GM18502 (cell line): ENCODE results near the gene RNF112.

Experiments
- ATAC-seq: cut with Tn5 transposase; IDR thresholded peaks from one replicate; pipeline ENCODE4 v1.9.1; 2021; ENCODE audit warnings: mild to moderate bottlenecking; ENCODE audit not compliant: unreplicated experiment, poor library complexity

Gene RNF112

DNA sequence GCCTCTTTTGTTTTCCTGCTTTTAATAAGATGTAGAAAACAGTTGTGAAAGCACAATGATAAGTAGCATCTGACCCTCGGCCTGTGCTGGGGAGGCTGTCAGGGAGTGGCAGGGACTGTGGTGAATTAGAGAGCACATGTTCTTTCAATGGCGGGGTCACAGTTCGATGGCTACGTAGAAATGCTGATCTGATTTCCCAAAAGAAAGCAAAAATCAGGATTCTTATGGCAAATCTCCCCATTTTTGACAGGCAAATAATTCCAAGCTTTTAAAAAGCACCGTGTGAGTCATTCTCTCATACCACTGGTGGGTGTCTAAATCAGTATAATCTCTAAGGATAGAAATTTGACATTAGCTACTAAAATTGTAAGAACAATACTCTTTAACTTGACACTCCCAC lies 36.9 kb upstream of the RNF112 start:
- no peak for ATAC-seq

DNA sequence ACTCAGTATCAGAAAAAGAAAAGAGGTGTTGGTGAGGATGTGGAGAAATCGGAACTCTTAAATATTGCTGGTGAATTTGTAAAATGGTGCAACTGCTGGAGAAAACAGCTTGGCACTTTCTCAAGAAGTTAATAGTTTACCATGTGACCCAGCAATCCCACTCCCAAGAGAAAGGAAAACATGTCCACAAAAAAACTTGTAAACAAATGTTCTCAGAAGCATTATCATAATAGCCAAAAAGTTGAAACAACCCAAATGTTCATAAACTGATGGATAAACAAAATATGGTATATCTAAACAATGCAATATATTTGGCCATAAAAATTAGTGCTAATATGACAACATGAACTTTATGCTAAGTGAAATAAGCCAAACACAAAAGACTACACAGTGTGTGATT lies 35.3 kb upstream of the RNF112 start:
- no peak for ATAC-seq

DNA sequence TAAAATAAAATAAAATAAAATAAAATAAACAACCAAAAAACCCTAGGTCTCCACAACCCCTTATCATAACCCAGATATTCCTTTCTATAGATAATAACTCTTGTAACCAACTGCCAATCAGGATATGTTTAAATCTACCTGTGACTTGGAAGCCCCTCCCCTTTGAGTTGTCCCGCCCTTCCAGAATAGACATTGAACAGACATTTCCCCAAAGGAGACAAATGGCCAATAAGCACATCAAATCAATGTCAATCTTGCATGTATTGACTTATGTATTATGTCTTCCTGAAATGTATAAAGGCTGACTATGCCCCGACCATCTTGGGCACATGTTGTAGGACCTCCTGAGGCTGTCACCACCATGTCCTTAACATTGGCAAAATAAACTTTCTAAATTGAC lies 34.2 kb upstream of the RNF112 start:
- no peak for ATAC-seq

DNA sequence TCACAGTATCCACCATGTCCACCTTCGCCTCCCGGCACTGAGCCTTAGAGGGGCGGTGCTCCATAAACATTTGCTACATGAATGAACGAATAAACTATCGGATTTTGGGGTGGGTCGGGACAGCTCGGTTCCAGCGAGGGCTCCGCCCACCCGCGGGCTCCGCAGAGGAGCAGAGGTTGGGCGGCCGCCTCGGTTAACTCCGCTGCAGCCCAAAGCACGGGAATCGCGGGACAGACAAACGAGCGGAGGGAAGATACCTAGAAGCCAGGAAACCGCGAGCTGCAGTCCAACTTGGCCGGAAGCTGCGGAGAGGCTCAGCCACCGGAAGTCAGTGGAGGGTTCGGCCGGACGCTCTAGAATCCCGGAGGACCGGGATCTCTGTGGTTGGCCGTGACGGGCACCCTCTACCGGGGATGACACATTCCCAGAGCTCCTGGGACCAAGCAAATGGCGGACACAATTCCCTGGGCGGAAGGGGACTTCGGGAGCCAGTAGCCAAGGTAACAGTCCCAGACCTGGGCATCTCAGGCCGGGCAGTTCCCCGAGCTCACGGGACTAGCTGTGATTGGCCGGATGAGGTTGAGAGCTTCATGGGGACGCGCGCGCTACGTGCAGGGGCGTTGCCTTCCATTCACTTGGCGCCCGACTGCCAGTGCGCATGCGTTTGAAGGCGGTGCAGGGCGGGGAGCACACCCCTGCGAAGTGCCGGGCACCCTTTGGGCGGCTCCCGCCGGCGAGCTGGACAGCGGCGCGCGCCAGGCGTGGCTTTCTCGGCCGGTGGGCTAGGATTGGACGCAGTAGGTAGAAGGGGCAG lies 33.2 kb upstream of the RNF112 start:
- peak; percentile 92 for ATAC-seq

DNA sequence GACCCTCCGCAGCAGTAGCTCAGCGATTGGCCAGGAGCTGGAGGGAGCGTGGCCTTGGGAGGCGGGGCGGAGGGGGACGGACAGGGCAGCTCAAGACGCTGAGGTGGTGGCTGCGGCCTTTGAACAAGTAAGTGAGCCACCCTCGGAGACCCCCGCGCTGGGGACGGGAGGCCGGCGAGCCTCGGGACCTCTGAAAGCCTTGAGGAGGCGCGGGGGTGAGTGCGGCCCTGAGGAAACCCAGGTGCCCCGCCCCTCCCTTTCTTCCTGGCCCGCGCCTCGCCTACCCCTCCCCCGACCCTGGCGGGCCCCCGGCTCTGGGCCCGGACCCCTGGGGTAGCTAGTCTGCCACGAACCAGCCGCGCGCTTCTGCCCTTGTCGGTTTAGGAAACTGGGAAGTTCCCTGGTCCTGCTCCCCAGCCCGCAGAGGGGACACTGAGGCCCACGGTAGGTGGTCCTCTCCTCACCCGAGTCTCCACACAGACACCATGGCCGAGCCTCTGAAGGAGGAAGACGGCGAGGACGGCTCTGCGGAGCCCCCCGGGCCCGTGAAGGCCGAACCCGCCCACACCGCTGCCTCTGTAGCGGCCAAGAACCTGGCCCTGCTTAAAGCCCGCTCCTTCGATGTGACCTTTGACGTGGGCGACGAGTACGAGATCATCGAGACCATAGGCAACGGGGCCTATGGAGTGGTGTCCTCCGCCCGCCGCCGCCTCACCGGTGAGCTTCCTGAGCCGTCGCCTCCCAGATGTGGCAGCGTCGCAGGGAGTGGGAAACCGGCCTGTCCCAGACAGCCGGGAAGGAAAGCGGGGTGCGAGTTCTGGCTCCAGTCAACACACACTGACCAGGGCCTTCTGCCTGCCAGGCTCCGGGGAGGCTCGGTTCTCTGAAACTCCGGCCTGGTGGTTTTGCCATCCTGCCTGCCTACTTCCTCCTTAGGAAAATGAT lies 32.3 kb upstream of the RNF112 start, which contains the start of gene MAPK7:
TSS of gene MAPK7 (plus strand) at position 83 of the 945 bp plus-strand sequence. CDS start at position 486, 403 bp downstream.
- peak; percentile 13 for ATAC-seq

DNA sequence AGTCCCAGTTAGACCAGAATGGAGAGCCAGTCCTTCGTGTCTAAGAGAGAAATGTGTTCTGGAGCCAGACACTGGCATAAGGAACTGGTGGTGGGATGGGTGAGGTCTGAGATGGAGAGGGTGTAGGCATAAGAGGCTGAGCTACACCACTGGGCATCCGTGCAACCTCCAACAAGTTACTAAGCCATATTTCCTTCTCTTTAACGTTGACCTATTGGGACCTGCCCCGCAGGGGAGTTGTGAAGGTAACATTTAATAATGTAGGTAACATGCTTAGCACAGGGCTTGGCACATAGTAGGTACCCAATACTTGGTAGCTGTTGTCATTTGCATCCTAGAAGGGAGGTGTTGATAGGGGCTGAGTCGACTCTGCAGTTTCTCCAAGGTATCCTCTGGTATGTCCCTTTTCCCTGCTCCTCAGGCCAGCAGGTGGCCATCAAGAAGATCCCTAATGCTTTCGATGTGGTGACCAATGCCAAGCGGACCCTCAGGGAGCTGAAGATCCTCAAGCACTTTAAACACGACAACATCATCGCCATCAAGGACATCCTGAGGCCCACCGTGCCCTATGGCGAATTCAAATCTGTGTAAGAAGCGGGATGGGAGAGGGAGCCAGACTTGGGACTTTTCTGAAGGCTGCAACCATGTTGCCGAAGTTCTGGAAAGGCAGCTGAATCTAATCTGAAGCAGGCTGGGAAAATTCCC lies 31.5 kb upstream of the RNF112 start:
- ATAC-seq, result no peak

DNA sequence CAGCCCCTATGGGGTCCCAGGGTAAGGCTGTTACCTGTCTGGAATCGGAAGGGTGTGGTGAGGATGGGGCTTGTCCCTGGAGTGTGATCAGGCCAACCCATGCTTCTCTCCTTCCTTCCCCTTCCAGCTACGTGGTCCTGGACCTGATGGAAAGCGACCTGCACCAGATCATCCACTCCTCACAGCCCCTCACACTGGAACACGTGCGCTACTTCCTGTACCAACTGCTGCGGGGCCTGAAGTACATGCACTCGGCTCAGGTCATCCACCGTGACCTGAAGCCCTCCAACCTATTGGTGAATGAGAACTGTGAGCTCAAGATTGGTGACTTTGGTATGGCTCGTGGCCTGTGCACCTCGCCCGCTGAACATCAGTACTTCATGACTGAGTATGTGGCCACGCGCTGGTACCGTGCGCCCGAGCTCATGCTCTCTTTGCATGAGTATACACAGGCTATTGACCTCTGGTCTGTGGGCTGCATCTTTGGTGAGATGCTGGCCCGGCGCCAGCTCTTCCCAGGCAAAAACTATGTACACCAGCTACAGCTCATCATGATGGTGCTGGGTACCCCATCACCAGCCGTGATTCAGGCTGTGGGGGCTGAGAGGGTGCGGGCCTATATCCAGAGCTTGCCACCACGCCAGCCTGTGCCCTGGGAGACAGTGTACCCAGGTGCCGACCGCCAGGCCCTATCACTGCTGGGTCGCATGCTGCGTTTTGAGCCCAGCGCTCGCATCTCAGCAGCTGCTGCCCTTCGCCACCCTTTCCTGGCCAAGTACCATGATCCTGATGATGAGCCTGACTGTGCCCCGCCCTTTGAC lies 30.3 kb upstream of the RNF112 start:
- no peak for ATAC-seq

DNA sequence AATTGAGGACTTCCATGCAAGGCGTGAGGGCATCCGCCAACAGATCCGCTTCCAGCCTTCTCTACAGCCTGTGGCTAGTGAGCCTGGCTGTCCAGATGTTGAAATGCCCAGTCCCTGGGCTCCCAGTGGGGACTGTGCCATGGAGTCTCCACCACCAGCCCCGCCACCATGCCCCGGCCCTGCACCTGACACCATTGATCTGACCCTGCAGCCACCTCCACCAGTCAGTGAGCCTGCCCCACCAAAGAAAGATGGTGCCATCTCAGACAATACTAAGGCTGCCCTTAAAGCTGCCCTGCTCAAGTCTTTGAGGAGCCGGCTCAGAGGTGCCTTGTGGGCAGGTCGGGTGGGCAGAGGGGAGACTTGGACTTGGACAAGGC lies 29.7 kb upstream of the RNF112 start:
- no peak for ATAC-seq

DNA sequence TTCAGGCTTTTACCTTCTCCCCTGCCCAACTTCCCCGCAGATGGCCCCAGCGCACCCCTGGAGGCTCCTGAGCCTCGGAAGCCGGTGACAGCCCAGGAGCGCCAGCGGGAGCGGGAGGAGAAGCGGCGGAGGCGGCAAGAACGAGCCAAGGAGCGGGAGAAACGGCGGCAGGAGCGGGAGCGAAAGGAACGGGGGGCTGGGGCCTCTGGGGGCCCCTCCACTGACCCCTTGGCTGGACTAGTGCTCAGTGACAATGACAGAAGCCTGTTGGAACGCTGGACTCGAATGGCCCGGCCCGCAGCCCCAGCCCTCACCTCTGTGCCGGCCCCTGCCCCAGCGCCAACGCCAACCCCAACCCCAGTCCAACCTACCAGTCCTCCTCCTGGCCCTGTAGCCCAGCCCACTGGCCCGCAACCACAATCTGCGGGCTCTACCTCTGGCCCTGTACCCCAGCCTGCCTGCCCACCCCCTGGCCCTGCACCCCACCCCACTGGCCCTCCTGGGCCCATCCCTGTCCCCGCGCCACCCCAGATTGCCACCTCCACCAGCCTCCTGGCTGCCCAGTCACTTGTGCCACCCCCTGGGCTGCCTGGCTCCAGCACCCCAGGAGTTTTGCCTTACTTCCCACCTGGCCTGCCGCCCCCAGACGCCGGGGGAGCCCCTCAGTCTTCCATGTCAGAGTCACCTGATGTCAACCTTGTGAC lies 29.1 kb upstream of the RNF112 start:
- ATAC-seq, result no peak

DNA sequence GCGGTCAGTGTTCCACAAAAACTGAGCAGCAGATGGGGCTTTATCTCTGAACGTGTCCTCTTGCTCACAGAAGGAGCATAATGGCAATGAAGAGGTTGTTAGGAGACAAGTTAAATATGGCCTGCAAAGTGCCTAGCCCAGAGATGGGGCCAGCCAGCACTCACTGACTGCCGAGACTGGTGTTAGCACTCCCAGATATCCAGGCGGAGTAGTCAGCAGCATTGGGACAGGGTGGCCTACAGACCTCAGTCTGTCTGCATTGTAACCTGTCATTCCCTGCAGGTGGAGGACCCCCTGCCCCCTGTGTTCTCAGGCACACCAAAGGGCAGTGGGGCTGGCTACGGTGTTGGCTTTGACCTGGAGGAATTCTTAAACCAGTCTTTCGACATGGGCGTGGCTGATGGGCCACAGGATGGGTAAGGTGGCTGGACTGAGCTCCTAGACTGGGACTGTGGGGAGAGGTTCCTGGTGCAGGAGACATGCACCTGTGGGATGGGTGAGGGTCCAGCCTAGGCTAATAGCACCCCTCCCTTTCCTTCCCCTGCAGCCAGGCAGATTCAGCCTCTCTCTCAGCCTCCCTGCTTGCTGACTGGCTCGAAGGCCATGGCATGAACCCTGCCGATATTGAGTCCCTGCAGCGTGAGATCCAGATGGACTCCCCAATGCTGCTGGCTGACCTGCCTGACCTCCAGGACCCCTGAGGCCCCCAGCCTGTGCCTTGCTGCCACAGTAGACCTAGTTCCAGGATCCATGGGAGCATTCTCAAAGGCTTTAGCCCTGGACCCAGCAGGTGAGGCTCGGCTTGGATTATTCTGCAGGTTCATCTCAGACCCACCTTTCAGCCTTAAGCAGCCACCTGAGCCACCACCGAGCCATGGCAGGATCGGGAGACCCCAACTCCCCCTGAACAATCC lies 28.2 kb upstream of the RNF112 start:
- ATAC-seq, result no peak

DNA sequence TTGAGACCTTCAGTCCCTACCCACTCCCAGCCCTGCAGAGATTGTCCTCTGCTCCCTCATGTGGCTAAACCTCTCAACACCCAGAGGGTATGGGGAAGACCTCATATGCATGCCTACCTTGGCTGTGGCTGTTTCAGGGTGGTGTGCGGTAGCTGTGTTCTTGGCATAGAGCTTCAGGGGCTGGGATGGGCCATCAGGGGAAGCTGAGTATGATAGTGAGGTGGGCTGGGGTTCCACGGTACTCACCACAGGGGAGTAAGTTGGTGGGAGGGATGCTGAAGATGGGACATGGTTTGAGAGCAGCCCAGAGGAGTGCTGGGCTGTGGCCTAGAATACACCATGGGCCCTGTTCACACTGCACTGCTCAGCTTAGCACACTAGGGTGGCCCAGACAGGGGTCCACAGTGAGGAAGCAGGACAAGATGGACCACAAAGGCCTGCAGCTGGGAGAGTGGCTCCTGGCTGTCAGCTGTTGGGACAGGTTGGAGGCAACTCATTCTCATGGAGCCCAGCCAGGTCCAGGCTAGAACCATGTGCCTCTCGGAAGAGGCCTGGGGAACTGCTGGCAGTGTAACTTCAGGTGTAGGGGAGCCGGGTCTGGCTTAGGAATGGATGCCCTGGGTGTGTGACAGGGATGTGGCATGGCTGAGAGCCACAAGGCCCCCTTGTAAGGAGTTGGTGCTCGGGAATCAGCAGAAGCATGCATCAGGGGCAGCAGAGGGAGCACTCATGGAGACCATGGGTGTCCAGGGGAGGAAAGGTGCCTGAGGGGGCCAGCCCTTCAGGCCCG lies 27.2 kb upstream of the RNF112 start:
- ATAC-seq, result no peak

DNA sequence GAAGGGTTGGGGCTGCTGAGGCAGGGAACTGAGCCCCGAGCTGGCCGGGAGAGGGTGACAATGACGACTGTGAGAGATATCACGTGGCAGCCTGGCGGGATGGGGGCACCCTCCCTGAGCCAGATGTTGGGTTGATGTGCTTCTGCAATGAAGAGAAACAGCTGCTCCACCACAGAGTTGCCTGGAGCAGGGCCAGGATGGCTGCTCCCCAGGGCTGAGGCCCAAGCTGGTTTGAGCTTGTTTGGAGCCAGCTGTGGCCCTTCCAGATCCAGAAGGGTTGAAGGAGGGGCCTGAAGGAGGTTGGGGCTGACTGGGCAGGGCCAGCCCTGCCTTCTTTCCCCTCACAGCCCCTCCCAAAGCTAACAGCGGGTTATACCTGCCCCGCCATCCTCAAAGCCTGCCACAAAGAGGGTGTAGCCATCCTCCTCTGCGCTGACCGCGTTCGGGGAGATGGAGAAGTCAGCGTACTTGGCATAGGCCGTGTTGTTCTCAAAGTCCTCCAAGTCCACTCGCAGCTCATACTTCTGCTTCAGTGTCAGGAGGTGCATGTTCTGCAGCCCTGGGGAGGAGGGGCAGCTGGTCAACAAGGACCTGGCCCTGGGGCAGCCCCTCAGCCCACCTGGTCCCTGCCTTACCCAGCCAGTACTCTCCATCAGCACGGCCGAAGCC lies 26.2 kb upstream of the RNF112 start:
- no peak for ATAC-seq

DNA sequence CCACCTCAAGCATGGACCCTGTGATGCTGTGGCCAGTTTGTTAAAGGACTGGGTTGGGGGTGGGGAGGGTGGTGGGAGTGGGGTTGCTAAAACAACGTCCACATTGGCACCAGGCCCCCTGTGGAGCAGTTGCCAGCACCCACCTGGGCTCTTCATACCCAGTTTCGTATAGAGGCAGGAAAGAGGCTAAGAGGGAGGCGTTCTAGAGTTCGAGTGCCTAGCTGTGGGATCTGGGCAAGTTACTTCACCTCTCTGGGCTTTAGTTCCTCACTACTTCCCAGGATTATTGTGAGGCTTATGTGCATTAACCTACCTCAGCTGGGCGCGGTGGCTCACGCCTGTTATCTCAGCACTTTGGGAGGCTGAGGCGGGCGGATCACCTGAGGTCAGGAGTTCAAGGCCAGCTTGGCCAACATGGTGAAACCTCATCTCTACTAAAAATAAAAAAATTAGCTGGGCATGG lies 25.5 kb upstream of the RNF112 start:
- no peak for ATAC-seq

DNA sequence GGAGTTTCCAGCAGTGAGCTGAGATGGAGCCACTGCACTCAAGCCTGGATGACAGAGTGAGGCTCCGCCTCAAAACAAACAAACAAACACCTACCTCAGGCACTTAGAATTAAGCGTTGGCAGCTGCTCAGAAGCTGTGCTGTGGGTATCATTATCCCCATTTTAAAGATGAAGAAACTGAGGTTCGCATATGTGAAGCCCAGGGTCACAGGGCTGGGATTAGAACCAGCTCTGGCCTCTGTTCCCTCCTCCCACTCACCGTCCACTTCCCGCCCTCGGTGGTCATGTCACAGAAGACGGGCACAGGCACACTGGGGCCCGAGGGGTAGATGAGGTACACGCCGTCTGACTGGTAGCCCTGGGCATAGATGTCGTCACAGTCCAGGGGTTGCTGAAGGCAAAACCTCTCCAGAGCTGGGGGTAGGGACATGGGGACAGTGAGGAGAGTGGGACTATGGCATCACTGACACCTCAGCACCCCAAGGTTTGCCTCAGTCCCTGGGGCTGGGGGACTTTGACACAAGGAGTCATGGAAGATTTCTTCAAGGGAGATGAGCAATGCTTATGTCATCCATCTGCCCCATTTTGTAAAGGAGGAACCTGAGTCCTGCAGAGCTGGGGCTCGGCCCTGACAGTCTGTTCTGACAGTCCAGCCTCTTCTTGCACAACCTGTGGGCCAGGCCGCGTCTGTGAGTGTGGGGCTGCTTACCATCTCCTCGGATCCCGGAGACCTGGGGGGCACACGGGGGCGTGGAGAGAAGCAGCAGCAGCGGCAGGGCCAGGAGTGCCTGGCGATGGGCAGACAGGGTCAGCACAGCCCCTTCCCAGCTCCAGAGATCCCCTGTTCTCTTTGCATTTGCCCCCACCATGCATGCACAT lies 24.7 kb upstream of the RNF112 start:
- ATAC-seq, result no peak

DNA sequence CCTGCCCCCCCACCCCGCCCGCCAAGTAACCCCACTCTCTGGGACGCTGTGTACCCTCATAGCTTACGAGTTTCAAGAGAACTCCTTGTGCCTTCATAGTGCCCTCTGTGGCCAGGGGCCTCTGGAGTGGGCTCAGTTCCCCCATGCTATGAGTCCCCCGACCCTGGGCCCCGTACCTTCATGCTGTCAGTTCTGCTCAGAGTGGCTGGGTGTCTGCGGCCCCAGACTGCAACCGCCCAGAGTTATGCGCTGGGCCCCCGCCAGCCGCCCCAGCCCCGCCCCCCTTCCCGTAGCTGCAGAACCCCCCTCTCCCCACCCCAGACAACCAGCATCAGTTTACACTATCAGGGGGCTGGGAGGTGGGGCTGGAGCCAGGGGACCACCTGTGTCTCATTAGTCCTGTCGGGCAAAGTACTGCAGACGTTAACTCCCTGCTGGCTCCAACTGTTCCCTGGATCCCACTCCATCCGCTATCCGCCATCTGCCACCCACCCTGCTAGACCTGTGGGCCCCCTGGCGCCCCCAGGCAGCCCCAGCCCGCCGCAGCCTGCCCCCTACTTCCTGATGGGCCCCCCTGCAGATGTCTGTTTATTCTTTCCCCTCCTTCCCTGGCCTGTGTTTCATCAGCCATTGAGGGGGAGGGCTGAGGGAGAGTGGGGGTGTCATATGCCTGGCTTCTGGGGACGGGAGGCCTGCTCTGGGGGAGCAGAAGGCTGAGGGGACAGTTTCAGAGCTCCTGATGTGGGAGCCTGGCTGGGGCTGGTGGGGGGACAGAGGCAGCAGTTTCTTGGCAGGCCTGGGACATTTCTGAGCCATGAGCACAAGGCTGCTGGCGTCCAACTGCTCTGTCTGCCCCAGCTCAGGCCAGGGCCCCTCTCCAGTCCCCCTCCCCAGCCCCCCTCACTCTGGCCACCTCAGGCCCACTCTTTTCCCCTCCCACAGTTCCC lies 23.8 kb upstream of the RNF112 start, which contains the start of gene MFAP4:
TSS of gene MFAP4 (minus strand) at position 217 of the 947 bp plus-strand sequence. CDS start at position 182, 35 bp downstream.
- no peak for ATAC-seq
